A673 (cell line): ENCODE results near the gene SLC16A8. TPM values are rescaled to one million over a fixed set of nuclear protein-coding genes. Genes with fewer than 3 reads are reported as not detected.

Experiments used
- BruUV-seq: library from RNA; stranded (reverse); fragments of 400-500 nt; replicated peaks from 2 replicates; lab custom pipeline; 2021; lab: Mats Ljungman, UMichigan
- CTCF ChIA-PET: fragments of 300-600 bp; sonication (Branson Sonifier 250); formaldehyde crosslinking; loops from one replicate; lab custom pipeline; 2022; ENCODE audit warnings: antibody characterized with exemption; lab: Charles Lee
- POLR2A ChIA-PET: fragments of 300-600 bp; sonication (Branson Sonifier 250); formaldehyde crosslinking; loops from one replicate; lab custom pipeline; 2022; ENCODE audit warnings: antibody characterized with exemption; ENCODE audit not compliant: low non-redundant PET; lab: Charles Lee
- DNase-seq: peaks from one replicate; pipeline ENCODE4 v3.0.0-alpha.2; 2015; ENCODE audit warnings: low spot score
- H3K27ac ChIP-seq: fragments of 200-600 bp; sonication (generic); 2 replicates; pipeline ENCODE4 v1.5.1; 2016; ENCODE audit warnings: mixed run types, low read depth, mild to moderate bottlenecking, mixed read lengths, antibody characterized with exemption, low read length; ENCODE audit not compliant: poor library complexity, severe bottlenecking
- H3K27me3 ChIP-seq: fragments of 200-600 bp; sonication (generic); replicated peaks from 2 replicates; pipeline ENCODE4 v1.6.1; 2017; ENCODE audit warnings: mixed run types, low read depth, mild to moderate bottlenecking, mixed read lengths, antibody characterized with exemption, low read length; ENCODE audit not compliant: insufficient read depth, poor library complexity
- H3K36me3 ChIP-seq: fragments of 200-600 bp; sonication (generic); 2 replicates; pipeline ENCODE4 v1.6.1; 2016; ENCODE audit warnings: mixed run types, mild to moderate bottlenecking, mixed read lengths, antibody characterized with exemption, low read length; ENCODE audit not compliant: insufficient read depth, poor library complexity, severe bottlenecking
- H3K4me1 ChIP-seq: fragments of 200-600 bp; sonication (generic); 2 replicates; pipeline ENCODE4 v1.6.1; 2017; ENCODE audit warnings: mixed run types, mild to moderate bottlenecking, mixed read lengths, antibody characterized with exemption, low read length; ENCODE audit not compliant: insufficient read depth, poor library complexity, severe bottlenecking
- H3K4me3 ChIP-seq: fragments of 200-600 bp; sonication (generic); 2 replicates; pipeline ENCODE4 v1.5.1; 2016; ENCODE audit warnings: low read depth, mixed run types, mild to moderate bottlenecking, mixed read lengths, low read length; ENCODE audit not compliant: poor library complexity, severe bottlenecking
- H3K9me3 ChIP-seq: fragments of 200-600 bp; sonication (generic); 2 replicates; pipeline ENCODE4 v1.6.1; 2016; ENCODE audit warnings: mixed run types, low read depth, mild to moderate bottlenecking, mixed read lengths, antibody characterized with exemption, low read length; ENCODE audit not compliant: poor library complexity, severe bottlenecking
- CTCF ChIP-seq: fragments of 300-800, 200-600 bp; sonication (generic); conservative IDR thresholded peaks from 2 replicates; pipeline ENCODE4 v1.5.1; 2017; ENCODE audit warnings: low read depth, mild to moderate bottlenecking, antibody characterized with exemption, low read length, moderate library complexity, mixed read lengths
- EZH2 ChIP-seq: fragments of 200-600 bp; sonication (generic); IDR thresholded peaks from 2 replicates; pipeline ENCODE4 v1.6.1; 2017; ENCODE audit warnings: borderline replicate concordance, low read depth, mild to moderate bottlenecking, mixed read lengths, antibody characterized with exemption, low read length; ENCODE audit not compliant: poor library complexity, severe bottlenecking
- intact Hi-C: fragments of 100-400 bp; cut with micrococcal nuclease; formaldehyde crosslinking; loops from one replicate; pipeline ENCODE4 v1.10.0; 2022; ENCODE audit not compliant: unreplicated experiment
- total RNA-seq: library from RNA; stranded (reverse); gene quantifications from 2 replicates; pipeline ENCODE4 v1.2.3, GENCODE V29; 2021

SLC16A8 gene
- total RNA-seq, 1 experiment from 2014 or later = not detected

- intact Hi-C loops = no loop called here
- TF ChIP-seq EZH2 (no peak), CTCF (no peak)
- Histone ChIP-seq H3K9me3 (no peaks in the 10 kb centered on the region), H3K4me1 (no peaks in the 10 kb centered on the region), H3K27ac (no peak overlapping the region), H3K27me3 (no peaks in the 10 kb centered on the region), H3K4me3 (no peak overlapping the region), H3K36me3 (peaks cover 5% of the 10 kb centered on the region)
- BruUV-seq = no TSS peak
- ChIA-PET POLR2A (no interaction called here), CTCF (interaction anchor here (0.6 kb wide), 1 partner anchor 472 kb away, joined by 4 read pairs; no protein-coding TSS in a partner anchor)
- DNase-seq = no peak
Observed at GRCh38 chr22:38111925-38112355, 28.0 kb upstream of the SLC16A8 start.

GRCh38 chr22:38110863-38111852, 27.2 kb upstream of the SLC16A8 start:
- TF ChIP-seq EZH2 (no peak), CTCF (no peak)
- H3K36me3 ChIP-seq = peaks cover 5% of the 10 kb centered on the region
- no peaks in the 10 kb centered on the region for H3K27me3 ChIP-seq
- H3K27ac ChIP-seq = no peak overlapping the region
- DNase-seq = no peak
- no peaks in the 10 kb centered on the region for H3K4me1 ChIP-seq
- CTCF ChIA-PET = no interaction called here
- POLR2A ChIA-PET = no interaction called here
- H3K9me3 ChIP-seq = no peaks in the 10 kb centered on the region
- BruUV-seq = no TSS peak
- intact Hi-C loops = no loop called here
- no peak overlapping the region for H3K4me3 ChIP-seq

GRCh38 chr22:38110008-38110862, 26.3 kb upstream of the SLC16A8 start, which contains the start of gene BAIAP2L2:
BAIAP2L2 (minus strand) TSS chr22:38110684; CDS start chr22:38110525, 159 bp downstream.
- intact Hi-C loops = no loop called here
- H3K27ac ChIP-seq = no peak within 1 kb of the TSS
- H3K27me3 ChIP-seq = no peaks in the 10 kb centered on the region
- no peaks in the 10 kb centered on the region for H3K4me1 ChIP-seq
- no peaks in the 10 kb centered on the region for H3K9me3 ChIP-seq
- H3K36me3 ChIP-seq = peaks cover 4% of the 10 kb centered on the region
- H3K4me3 ChIP-seq = no peak within 1 kb of the TSS
- ChIA-PET CTCF (no interaction called here), POLR2A (no interaction called here)
- TF ChIP-seq CTCF (no peak), EZH2 (no peak)
- no TSS peak for BruUV-seq
- DNase-seq = no peak
